Ectodermal cell (in vitro differentiated cells): ENCODE results near the gene PAWR.
A peak's percentile ranks its signal among the peaks of the same experiment; 100 is the strongest.
"Not testable (repeated sequence)": the region's sequence is repeated elsewhere in the genome, so short reads cannot be mapped to it uniquely, and the experiment has no call there.

Experiments used
- H3K27ac ChIP-seq: 2 replicates; pipeline ENCODE4 v1.7.0; 2013; ENCODE audit warnings: mild to moderate bottlenecking, low read depth, low read length; ENCODE audit not compliant: insufficient read depth, poor library complexity, severe bottlenecking
- H3K27me3 ChIP-seq: 2 replicates; pipeline ENCODE4 v1.7.0; 2013; ENCODE audit warnings: mild to moderate bottlenecking, low read length; ENCODE audit not compliant: insufficient read depth, control insufficient read depth, poor library complexity, severe bottlenecking
- H3K36me3 ChIP-seq: one replicate; pipeline ENCODE4 v1.7.0; 2013; ENCODE audit warnings: low read length; ENCODE audit not compliant: control insufficient read depth, insufficient read depth
- H3K4me1 ChIP-seq: one replicate; pipeline ENCODE4 v1.7.0; 2013; ENCODE audit warnings: low read length; ENCODE audit not compliant: control insufficient read depth, insufficient read depth
- H3K4me3 ChIP-seq: 2 replicates; pipeline ENCODE4 v1.7.0; 2013; ENCODE audit warnings: low read depth, low read length, control low read depth; ENCODE audit not compliant: insufficient read depth
- H3K9me3 ChIP-seq: 2 replicates; pipeline ENCODE4 v1.7.0; 2013; ENCODE audit warnings: mild to moderate bottlenecking, low read length, moderate library complexity; ENCODE audit not compliant: control insufficient read depth
- WGBS, 2 experiments: methylation state at CpG; one replicate each; pipeline ENCODE4 v1.1.7; 2013; ENCODE audit warnings: missing lambda C conversion rate in 2 of 2; 5-methylcytosine and 5-hydroxymethylcytosine counted together

PAWR gene

DNA sequence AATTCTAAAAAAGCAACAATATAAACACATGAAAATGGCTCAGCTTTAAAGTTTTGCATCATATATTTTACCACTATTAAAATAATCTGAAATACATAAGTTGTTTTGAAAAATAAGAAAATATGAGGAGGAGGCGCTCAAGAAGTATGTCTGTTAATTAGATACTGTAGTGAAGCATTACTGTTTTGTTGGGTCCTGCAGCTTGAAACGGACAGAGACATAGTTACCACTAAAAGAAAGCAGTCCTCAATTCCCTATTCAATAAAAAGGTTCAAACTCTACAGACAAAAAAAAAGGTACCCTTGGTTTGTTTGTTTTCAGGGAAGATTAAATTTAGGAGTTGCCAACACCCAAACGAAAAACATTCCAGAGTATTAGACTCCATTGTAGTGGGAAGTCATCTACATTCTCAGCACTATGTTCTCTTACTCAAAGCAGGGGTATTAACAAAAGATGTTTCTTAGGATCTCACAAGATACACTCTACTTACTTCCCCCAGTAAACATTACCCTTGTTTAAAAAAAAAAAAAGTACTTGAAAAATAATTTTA is 3.0 kb downstream of the PAWR start:
- no peaks in the 10 kb centered on the region for H3K36me3 ChIP-seq
- peaks cover 14% of the 10 kb centered on the region for H3K4me1 ChIP-seq
- no peaks in the 10 kb centered on the region for H3K9me3 ChIP-seq
- H3K27ac ChIP-seq, result no peak overlapping the region
- WGBS, 2 experiments, result 0 to 20% methylated on average over 1 to 2 of the region's 3 CpGs
- peak overlapping the region; percentile 92 for H3K4me3 ChIP-seq
- no peaks in the 10 kb centered on the region for H3K27me3 ChIP-seq

DNA sequence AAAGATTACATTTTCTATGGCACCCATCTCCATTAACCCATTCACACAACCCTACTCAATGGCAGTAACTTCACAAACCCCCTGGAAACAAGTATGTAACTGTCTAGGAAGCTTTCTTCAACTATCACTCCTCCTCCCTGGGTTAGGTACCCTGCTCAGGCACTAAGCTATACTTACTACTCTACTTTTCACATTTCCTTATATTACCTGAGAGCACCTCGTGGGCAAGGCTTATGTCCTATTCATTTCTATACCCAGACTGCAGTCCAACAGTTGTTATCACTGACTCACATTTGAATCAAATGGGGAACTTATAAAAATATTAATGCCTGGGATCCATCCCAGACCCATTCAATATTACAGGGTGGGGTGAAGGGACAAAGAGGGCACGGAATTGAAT is 4.6 kb downstream of the PAWR start:
- H3K36me3 ChIP-seq, result no peaks in the 10 kb centered on the region
- H3K4me3 ChIP-seq, result peak overlapping the region; percentile 92
- H3K4me1 ChIP-seq, result peaks cover 15% of the 10 kb centered on the region
- H3K9me3 ChIP-seq, result no peaks in the 10 kb centered on the region
- no peak overlapping the region for H3K27ac ChIP-seq
- H3K27me3 ChIP-seq, result no peaks in the 10 kb centered on the region
- 58 to 78% methylated on average over 2 of the region's 2 CpGs for WGBS, 2 experiments

DNA sequence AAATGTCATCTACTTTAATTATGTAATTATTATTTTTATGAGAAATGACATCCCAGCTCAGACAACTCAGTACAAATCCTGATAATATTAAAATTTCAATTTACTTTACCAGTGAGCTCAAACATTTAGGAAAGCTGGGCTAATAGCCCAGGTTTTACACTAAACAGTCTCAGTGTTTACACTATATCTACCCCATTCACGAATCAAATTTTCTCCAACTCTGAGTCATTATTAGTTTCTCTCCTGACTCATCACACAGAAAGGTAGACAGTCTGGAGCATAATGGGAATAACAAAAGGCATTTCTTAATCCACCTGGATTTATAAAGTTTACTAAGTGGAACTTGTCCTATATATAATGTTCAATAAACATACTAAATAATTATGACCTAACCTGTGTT is 5.7 kb downstream of the PAWR start:
- Histone ChIP-seq H3K27ac (no peak overlapping the region), H3K9me3 (no peaks in the 10 kb centered on the region), H3K27me3 (no peaks in the 10 kb centered on the region), H3K36me3 (no peaks in the 10 kb centered on the region), H3K4me1 (peaks cover 15% of the 10 kb centered on the region), H3K4me3 (no peak overlapping the region)
- 0% methylated on average over 1 of the region's 1 CpG for WGBS, 2 experiments

DNA sequence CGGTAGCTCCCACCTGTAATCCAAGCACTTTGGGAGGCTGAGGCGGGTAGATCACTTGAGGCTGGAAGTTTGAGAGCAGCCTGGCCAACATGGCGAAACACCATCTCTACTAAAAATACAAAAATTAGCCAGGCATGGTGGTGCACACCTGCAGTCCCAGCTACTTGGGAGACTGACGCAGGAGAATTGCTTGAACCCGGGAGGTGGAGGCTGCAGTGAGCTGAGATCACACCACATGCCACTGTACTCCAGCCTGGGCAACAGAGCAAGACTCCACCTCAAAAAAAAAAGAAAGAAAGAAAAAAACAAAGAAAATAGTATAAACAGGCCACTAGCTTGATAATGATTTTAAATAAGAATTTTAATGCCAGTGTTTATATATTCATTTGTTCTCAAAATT is 6.4 kb downstream of the PAWR start:
- not testable (repeated sequence) for H3K27ac ChIP-seq, H3K36me3 ChIP-seq, H3K4me3 ChIP-seq, H3K27me3 ChIP-seq, H3K9me3 ChIP-seq
- H3K4me1 ChIP-seq, result peaks cover 17% of the 10 kb centered on the region
- 95% methylated on average over 5 of the region's 5 CpGs for WGBS, 2 experiments

DNA sequence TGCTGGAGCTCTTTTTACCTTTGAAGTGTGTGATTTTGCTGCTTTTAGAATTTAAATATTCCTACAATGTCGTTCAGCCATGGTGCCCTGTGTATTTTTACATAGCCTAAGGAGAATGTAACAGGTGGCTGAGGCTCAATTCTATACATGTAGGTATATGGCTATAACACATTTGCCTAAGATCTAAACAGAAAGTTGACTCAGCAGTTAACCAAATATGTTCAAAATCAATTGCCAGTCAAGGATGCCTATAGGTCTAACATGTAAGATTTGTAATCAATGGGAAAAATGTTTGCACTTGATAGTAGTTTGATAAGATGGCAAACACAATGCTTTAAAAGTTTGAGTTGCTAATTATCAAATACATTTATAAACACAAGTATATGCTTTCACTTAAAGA is 8.2 kb downstream of the PAWR start:
- Histone ChIP-seq H3K9me3 (no peaks in the 10 kb centered on the region), H3K4me1 (peaks cover 19% of the 10 kb centered on the region), H3K27ac (no peak overlapping the region), H3K4me3 (no peak overlapping the region), H3K27me3 (no peaks in the 10 kb centered on the region), H3K36me3 (no peaks in the 10 kb centered on the region)
- WGBS, 2 experiments, result 67% methylated on average over 1 of the region's 1 CpG; no CpG with 5 or more reads in 1 of the 2 experiments

DNA sequence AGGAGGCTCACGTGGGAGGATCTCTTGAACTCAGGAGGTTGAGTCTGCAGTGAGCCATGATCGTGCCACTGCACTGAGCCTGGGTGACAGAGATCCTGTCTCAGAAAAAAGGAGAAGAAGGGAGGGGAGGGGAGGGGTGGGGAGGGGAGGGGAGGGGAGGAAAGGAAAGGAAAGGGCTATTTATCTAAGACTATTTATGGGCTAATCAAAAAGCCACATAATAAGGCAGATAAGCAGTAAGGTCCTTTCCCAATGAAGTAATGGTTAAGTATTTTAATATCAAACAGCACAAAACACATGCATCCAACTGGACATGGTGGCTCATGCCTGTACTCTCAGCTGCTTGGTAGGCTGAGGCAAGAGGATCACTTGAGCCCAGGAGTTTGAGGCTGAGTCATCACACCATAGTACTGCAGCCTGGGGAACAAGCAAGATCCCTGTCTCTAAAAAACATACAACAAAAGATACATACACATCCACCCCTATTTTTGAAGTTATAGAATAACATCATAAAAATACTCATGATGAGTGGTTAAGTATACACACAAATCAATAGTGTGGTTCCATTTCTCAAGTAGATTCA is 9.7 kb downstream of the PAWR start:
- Histone ChIP-seq H3K4me1 (peaks cover 11% of the 10 kb centered on the region), H3K9me3 (no peaks in the 10 kb centered on the region), H3K36me3 (no peaks in the 10 kb centered on the region), H3K27me3 (no peaks in the 10 kb centered on the region), H3K27ac (no peak overlapping the region), H3K4me3 (no peak overlapping the region)
- 80 to 87% methylated on average over 2 of the region's 2 CpGs for WGBS, 2 experiments

DNA sequence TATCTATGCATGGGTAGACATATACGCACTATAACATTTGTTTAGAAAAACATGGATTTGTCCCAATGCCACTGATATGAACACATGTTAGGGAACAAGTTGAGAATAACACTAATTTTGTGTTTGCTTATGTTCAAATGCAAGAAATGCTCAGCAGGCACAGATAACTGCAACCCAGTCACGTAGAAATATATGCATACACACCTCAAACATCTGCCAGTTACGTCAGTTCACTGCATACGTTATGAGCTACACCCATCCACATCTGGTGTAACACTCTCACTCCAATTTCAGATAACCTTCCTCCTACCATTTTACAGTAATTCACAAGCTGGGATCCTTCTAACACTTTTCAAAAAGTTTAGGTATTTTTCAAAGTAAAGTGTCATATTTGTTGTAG is 10.7 kb downstream of the PAWR start:
- Histone ChIP-seq H3K27ac (no peak overlapping the region), H3K9me3 (no peaks in the 10 kb centered on the region), H3K27me3 (no peaks in the 10 kb centered on the region), H3K4me1 (peaks cover 9% of the 10 kb centered on the region), H3K36me3 (no peaks in the 10 kb centered on the region), H3K4me3 (no peak overlapping the region)
- 93 to 98% methylated on average over 4 of the region's 4 CpGs for WGBS, 2 experiments

DNA sequence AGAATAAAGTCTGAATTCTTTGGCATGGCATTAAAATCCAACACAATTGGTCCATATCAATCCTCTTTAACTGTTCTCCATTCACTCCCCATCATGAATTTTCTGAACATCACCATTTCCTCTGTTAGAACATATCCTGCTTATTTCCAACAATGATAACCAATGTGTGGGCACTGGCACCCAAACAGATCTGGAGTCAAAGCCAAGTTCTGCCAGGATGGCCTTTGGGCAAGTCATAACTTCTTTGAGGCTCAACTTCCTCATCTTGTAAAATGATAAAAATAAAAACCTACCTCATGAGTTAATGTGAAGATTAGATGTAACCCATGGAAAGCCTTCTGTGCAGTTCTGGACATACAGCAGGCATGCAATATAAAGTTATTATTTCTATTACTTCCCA is 12.5 kb downstream of the PAWR start:
- H3K27me3 ChIP-seq, result no peaks in the 10 kb centered on the region

DNA sequence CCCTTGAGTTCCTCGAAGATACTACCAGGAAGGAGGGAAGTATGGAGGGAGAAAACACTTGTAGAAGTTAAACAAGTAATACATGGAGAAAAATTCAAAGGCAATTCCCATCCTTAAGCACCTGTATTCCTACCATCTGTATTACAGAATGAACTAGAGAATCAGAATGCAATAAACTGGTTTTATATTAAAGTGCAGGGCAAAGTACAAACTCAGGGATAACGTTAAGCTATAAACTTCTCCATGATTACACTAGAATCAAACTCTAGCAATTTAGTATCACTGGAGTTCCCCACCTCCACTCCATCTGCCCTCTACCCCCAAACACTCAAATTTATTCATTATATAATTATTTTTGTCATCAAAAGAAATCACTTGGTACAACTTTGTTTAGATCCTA is 13.1 kb downstream of the PAWR start:
- Histone ChIP-seq H3K4me3 (no peak overlapping the region), H3K27me3 (no peaks in the 10 kb centered on the region), H3K9me3 (no peaks in the 10 kb centered on the region), H3K36me3 (no peaks in the 10 kb centered on the region), H3K27ac (no peak overlapping the region), H3K4me1 (peaks cover 9% of the 10 kb centered on the region)
- 89 to 94% methylated on average over 1 to 2 of the region's 2 CpGs for WGBS, 2 experiments

More for the DNA sequence above, 12.5 kb downstream of the PAWR start:
- Histone ChIP-seq H3K27ac (no peak overlapping the region), H3K9me3 (no peaks in the 10 kb centered on the region), H3K4me3 (no peak overlapping the region), H3K4me1 (peaks cover 9% of the 10 kb centered on the region), H3K36me3 (no peaks in the 10 kb centered on the region)

DNA sequence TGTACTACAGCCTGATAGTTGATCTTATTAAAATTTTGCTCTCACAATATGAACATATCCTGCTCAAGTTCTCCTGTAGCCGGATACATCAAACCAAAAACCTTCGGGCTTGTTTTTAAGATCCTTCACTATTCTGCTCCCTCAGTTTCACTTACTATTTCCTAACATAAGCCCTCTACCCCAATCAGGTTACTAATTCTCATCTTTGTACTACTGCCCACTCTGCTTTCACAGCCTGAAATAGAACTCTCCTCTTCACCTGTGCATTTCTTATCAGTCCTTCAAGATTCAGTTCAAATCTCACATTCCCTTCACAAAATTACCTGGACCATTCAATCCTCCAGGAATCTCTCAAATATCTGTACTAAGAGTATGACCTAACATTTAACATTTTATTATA is 14.2 kb downstream of the PAWR start:
- no peaks in the 10 kb centered on the region for H3K36me3 ChIP-seq
- no peak overlapping the region for H3K27ac ChIP-seq
- no peaks in the 10 kb centered on the region for H3K9me3 ChIP-seq
- no peaks in the 10 kb centered on the region for H3K27me3 ChIP-seq
- WGBS, 2 experiments, result 87 to 97% methylated on average over 2 of the region's 2 CpGs
- no peak overlapping the region for H3K4me3 ChIP-seq
- peaks cover 4% of the 10 kb centered on the region for H3K4me1 ChIP-seq

DNA sequence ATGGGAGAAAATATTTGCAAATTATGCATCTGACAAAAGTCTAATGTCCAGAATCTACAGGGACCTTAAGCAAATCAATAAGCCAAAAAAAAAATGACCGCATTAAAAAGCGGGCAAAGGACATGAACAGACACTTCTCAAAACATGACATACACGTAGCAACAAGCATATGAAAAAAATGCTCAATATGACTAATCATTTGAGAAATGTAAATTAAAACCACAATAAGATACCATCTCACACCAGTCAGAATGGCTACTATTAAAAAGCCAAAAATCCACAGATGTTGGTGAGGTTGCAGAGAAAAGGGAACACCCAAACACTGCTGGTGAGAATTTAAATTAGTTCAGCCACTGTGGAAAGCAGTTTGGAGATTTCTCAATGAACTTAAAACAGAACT is 16.1 kb downstream of the PAWR start:
- H3K36me3 ChIP-seq, result no peaks in the 10 kb centered on the region
- H3K27ac ChIP-seq, result no peak overlapping the region
- H3K4me1 ChIP-seq, result peaks cover 4% of the 10 kb centered on the region
- no peaks in the 10 kb centered on the region for H3K27me3 ChIP-seq
- 96 to 100% methylated on average over 2 to 3 of the region's 3 CpGs for WGBS, 2 experiments
- no peaks in the 10 kb centered on the region for H3K9me3 ChIP-seq
- no peak overlapping the region for H3K4me3 ChIP-seq
